Panc1 (cell line): Measurements from ENCODE around the gene SLC10A7.

Experiments
- CTCF ChIP-seq: fragments of 450-650 bp; IDR thresholded peaks from 2 replicates; pipeline ENCODE4 v1.5.1; 2017; ENCODE audit warnings: mild to moderate bottlenecking
- POLR2AphosphoS5 ChIP-seq: IDR thresholded peaks from 2 replicates; pipeline ENCODE4 v1.6.1; 2012; ENCODE audit warnings: mild to moderate bottlenecking, low read depth, low read length, moderate library complexity
- SIN3A ChIP-seq: IDR thresholded peaks from 2 replicates; pipeline ENCODE4 v1.6.1; 2012; ENCODE audit warnings: low read depth, mild to moderate bottlenecking, low read length, moderate library complexity, borderline replicate concordance; ENCODE audit not compliant: insufficient read depth

GRCh38 chr4:146338512-146338911 is 183.2 kb downstream of the SLC10A7 start:
- TF ChIP-seq CTCF (no peak; the same call in 1 of the 2 replicates), SIN3A (no peak), POLR2AphosphoS5 (no peak)
